HL-60/S4 treated with phorbol 12-myristate 13-acetate at 8.2 ng/mL for 4 days and 3 days (cell line): ENCODE results near the gene DNAH2.
"Not testable (repeated sequence)": the region's sequence is repeated elsewhere in the genome, so short reads cannot be mapped to it uniquely, and the experiment has no call there.

Source experiments
- in situ Hi-C: fragments of 300-500 bp; cut with MboI; formaldehyde crosslinking; loops from 2 replicates; pipeline ENCODE4 v1.15.0; 2022; ENCODE audit warnings: low sequenced_read_pairs

DNAH2 gene

GRCh38 chr17:7856811-7857712 is 139.5 kb downstream of the DNAH2 start, which contains the start of gene NAA38:
TSS of gene NAA38 (minus strand) at chr17:7857559. CDS start at chr17:7857463, 96 bp downstream.
- in situ Hi-C loops = no loop called here

- in situ Hi-C loops = no loop called here
These were observed 140.4 kb downstream of the DNAH2 start, which contains the start of gene CYB5D1 for GRCh38 chr17:7857713-7858521. TSS of gene CYB5D1 (plus strand) at chr17:7858003. CDS start at chr17:7858135, 132 bp downstream.

GRCh38 chr17:7858522-7858810 is 140.9 kb downstream of the DNAH2 start:
- in situ Hi-C loops = no loop called here

GRCh38 chr17:7859028-7859427 is 141.5 kb downstream of the DNAH2 start:
- in situ Hi-C loops = no loop called here

GRCh38 chr17:7862692-7863437 is 145.3 kb downstream of the DNAH2 start:
- in situ Hi-C loops = no loop called here

- in situ Hi-C loops = not testable (repeated sequence)
These were observed 146.8 kb downstream of the DNAH2 start for GRCh38 chr17:7864384-7864783.

GRCh38 chr17:7864995-7865650 is 147.6 kb downstream of the DNAH2 start:
- in situ Hi-C loops = no loop called here

- in situ Hi-C loops = no loop called here
These were observed 150.4 kb downstream of the DNAH2 start for GRCh38 chr17:7867881-7868329.

GRCh38 chr17:7873051-7873450 is 155.5 kb downstream of the DNAH2 start:
- in situ Hi-C loops = no loop called here

GRCh38 chr17:7875804-7876370 is 158.3 kb downstream of the DNAH2 start:
- in situ Hi-C loops = no loop called here

- in situ Hi-C loops = no loop called here
These were observed 160.7 kb downstream of the DNAH2 start for GRCh38 chr17:7878234-7878633.

- in situ Hi-C loops = no loop called here
These were observed 162.7 kb downstream of the DNAH2 start for GRCh38 chr17:7880076-7880868.

GRCh38 chr17:7881276-7882054 is 163.9 kb downstream of the DNAH2 start:
- in situ Hi-C loops = no loop called here

GRCh38 chr17:7882068-7882467 is 164.5 kb downstream of the DNAH2 start:
- in situ Hi-C loops = no loop called here

GRCh38 chr17:7882629-7883028 is 165.1 kb downstream of the DNAH2 start:
- in situ Hi-C loops = no loop called here
